Activated CD8-positive, alpha-beta memory T cell treated with anti-CD3 and anti-CD28 coated beads, Interleukin-2, amount 50 U/mL, for 24 hours (primary cell): ENCODE results near the gene EPS8L2.
A peak's percentile ranks its signal among the peaks of the same experiment; 100 is the strongest.
"Not testable (repeated sequence)": the region's sequence is repeated elsewhere in the genome, so short reads cannot be mapped to it uniquely, and the experiment has no call there.

ENCODE experiments used
- DNase-seq: peaks from one replicate; pipeline ENCODE4 v3.0.0-alpha.2; 2020; ENCODE audit errors: extremely low read depth

The EPS8L2 gene

DNA sequence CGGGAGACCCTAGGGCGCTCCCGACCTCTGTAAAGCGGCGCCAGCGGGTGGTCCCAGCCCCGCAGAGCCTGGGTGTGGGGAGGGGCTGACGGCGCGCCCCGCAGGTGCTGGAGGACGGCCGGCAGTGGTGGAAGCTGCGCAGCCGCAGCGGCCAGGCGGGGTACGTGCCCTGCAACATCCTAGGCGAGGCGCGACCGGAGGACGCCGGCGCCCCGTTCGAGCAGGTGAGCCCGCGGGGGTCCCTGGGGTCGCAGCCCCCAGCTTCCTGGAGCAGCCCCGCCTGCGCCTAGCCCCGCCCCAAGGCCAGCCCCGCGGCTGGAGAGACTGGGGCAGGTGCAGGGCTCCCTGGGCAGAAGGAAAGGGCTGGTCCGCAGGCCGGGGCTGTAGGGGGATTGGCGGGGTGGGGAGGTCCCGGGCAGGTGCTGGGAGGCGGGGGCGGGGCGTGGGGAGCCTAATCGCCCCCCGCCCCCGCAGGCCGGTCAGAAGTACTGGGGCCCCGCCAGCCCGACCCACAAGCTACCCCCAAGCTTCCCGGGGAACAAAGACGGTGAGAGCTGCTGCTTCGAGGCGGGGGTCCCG, 19.7 kb downstream of the EPS8L2 start:
- no peak for DNase-seq

DNA sequence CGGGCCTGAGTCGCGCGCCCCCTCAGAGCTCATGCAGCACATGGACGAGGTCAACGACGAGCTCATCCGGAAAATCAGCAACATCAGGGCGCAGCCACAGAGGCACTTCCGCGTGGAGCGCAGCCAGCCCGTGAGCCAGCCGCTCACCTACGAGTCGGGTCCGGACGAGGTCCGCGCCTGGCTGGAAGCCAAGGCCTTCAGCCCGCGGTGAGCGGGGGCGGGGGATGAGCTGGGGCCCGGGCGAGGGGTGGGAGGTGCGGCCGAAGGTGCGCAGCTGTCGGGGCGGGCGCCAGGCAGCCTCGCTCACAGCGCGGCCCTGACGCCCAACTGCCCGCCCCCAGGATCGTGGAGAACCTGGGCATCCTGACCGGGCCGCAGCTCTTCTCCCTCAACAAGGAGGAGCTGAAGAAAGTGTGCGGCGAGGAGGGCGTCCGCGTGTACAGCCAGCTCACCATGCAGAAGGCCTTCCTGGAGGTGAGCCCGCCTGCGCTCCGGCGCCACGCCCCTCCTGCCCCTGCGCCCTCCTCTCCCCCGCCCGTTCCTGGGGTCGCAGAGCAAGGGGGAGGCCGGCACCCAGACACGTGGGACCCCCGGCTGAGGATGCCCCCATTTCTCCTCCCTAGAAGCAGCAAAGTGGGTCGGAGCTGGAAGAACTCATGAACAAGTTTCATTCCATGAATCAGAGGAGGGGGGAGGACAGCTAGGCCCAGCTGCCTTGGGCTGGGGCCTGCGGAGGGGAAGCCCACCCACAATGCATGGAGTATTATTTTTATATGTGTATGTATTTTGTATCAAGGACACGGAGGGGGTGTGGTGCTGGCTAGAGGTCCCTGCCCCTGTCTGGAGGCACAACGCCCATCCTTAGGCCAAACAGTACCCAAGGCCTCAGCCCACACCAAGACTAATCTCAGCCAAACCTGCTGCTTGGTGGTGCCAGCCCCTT, 20.5 kb downstream of the EPS8L2 start:
- no peak for DNase-seq

GRCh38 chr11:727281-727701, 21.3 kb downstream of the EPS8L2 start:
- no peak for DNase-seq

GRCh38 chr11:727859-728748, 22.1 kb downstream of the EPS8L2 start:
- peak; percentile 49 for DNase-seq

DNA sequence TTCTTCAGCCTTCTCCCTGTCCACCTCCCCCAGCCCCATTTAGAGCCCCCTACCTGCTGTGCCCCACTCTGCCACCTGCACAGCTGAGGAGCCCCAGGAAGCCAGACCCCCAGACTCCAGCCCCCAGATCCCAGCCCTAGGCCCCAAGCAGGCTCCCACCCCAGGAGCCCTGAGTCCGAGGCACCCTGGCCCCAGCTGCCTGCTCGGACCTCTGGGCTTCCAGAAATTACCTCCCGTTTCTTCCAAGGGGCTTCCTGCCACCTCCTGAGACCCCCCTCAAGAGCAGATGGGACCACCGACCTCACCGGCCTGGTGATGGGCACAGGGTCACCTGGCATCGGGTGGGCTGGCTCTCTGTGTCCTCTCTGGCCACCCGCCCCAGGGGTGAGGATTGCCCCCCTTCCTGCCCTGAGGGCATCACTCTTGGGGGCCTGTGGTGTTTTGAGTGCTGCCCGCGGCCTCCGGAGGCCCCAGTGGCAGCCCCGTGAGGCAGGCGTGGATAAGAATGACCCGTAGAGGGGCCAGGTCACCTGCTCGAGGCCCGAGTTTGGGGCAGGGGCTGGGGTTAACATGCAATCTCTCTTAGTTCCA, 23.0 kb downstream of the EPS8L2 start:
- no peak for DNase-seq

GRCh38 chr11:729492-730074, 23.6 kb downstream of the EPS8L2 start:
- DNase-seq = no peak

- no peak for DNase-seq
Observed at GRCh38 chr11:733072-733471, 27.0 kb downstream of the EPS8L2 start.

DNA sequence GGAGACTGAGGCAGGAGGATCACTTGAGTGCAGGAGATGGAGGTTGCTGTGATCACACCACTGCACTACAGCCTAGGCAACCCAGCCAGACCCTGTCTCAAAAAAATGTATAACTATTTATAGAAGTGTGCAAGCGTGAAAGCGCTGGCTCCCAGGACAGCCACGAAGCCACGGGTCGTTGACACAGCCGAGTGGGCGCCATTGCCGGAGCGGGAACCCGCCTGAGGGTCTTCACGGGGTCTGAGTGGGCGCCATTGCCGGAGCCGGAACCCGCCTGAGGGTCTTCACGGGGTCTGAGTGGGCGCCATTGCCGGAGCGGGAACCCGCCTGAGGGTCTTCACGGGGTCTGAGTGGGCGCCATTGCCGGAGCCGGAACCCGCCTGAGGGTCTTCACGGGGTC, 28.5 kb downstream of the EPS8L2 start:
- DNase-seq = not testable (repeated sequence)

DNA sequence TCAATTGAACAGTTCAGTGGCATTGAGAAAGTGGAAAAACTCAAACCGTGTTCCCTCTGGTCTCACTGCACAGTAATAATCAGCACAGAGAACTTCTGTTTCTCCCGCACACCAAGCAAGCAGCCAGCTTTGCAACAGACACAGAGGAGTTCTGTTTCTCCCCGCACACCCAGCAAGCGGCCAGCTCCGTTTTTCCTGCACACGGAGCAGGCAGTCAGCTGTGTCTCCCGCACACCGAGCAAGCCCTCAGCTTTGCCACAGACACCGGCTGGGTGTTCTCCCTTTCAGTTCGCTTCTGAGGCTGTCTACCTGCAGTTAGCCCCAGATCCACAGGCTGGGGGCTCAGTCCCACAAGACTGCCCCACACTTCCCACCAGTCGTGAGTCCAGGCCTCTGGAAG, 31.3 kb downstream of the EPS8L2 start:
- DNase-seq = no peak

DNA sequence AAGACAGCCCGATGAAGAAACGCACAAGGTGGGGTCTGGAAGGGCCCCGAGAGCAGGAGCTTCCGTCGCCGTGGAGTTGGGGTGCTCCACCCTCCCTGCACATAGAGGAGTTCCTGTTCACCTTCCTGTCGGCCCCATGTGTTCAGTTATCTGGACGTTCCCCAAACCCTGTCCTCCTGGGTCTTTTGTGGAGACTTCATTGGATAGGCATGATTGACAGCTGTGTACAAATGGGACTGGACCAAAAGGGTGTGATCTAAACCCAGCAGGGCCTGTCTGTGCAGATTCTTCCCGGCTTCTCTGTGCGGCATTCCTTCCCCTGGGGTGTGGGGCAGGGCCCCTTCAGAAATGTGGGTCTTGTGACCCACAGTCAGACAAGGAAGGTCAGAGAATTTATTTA, 31.9 kb downstream of the EPS8L2 start:
- DNase-seq = not testable (repeated sequence)

DNA sequence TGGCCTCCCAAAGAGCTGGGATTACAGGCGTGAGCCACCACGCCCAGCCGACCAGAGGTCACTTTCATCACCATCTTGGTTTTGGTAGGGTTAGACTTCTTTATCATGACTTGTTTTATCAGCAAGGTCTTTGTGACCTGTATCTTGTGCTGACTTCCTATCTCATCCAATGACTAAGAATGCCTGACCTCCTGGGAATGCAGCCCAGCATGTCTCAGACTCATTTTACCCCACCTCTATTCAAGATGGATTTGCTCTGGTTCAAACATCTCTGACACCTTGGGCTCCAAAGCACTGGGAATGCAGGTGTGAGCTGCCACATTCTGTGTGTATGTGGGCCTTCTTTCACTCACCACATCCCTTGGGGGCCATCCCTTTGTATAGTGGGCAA, 36.1 kb downstream of the EPS8L2 start:
- no peak for DNase-seq

GRCh38 chr11:742571-743201, 36.7 kb downstream of the EPS8L2 start:
- no peak for DNase-seq

DNA sequence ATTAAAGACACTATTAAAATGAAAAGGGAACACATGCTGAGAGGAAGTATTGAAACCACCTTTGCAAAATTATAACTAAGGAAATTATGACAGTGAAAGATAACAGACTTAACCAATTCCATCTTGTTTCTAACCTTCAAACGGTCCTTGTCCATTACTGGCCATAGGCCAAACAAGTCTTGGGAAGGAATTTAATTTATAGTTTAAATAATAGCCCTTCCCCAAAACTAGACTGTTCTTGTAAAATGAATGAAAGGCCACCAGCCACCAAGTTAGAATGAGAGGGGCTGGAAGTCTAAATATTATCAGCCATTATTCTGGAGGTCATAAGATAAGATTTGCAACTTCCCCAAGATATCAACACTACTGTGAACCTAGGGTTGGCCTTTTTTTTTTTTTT, 39.4 kb downstream of the EPS8L2 start:
- DNase-seq = no peak

DNA sequence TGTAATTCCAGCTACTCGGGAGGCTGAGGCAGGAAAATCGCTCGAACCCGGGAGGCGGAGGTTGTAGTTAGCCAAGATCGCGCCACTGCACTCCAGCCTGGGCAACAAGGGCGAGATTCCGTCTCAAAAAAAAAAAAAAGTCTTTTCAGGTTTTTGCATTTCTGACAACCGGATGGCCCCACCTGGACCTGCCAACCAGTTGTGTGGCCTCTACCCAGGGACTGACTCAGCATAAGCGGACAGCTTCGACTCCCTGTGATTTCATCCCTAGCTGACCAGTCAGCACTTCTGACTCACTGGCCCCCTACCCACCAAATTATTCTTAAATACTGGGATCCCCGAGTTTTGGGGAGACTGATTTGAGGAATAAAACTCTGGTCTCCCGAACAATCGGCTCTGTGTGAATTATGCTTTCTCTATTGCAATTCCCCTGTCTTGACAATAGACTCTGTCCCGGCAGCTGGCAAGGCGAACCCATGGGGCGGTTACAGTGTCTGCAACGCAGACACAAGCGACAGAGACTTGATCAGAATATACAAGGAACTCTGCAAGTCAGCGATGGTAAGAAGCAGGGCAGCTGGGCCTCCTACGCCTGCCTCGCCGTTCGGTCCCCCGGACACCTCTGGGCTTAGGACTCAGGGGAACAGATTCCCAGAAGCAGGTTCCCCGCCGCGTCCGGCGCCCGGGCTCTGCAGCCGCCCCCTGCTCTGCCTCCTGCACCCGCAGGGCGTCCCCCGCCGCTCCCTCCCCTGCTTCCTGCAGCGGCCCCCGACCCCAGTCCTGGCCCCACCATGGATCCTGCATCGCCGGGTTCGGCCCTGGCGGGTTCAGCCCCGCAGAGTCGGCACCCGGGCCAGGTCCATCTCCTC, 40.5 kb downstream of the EPS8L2 start:
- no peak for DNase-seq

- DNase-seq = peak; percentile 54
Observed at GRCh38 chr11:747158-748006, 41.4 kb downstream of the EPS8L2 start, which contains the start of gene TALDO1. TALDO1 (plus strand) TSS chr11:747464; CDS start chr11:747482, 18 bp downstream.

- DNase-seq = no peak
Observed at GRCh38 chr11:748007-748359, 42.0 kb downstream of the EPS8L2 start.

DNA sequence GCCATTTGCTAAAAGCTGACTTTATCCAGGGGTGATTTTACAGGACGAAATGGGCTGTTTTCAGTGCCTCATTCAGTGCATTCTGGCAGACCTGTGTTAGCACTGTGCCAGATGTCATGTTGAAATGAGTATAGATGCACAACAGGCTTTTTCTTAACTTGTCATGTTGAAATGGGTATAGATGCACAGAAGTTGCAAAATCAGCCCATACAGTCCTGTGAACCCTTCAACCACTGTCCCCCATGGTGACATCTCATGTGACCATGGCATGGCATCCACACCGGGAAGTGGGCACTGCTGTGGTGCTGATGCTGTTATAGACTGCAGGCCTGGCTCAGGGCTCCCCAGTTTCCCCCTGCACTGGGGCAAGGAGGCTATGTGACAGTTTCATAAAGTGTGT, 43.7 kb downstream of the EPS8L2 start:
- no peak for DNase-seq

DNA sequence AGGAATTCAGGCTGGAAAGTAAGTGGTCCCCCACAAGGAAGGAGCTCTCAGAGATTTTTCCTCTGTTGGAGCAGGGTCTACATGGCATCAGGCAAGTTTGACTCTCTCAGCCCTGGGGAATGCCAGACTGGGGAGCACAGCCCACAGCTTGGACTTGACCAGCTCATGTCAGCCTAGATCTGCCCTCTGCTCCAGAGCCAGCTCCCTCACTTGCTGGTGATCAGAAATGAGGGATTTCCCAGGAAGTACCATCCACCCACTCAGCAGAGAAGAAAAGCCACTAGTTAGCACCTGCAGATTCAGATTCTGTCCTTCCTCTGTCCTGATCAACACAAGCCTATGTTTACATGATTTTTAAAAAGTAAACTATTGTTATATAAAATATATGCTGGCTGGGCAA, 54.2 kb downstream of the EPS8L2 start:
- DNase-seq = no peak

DNA sequence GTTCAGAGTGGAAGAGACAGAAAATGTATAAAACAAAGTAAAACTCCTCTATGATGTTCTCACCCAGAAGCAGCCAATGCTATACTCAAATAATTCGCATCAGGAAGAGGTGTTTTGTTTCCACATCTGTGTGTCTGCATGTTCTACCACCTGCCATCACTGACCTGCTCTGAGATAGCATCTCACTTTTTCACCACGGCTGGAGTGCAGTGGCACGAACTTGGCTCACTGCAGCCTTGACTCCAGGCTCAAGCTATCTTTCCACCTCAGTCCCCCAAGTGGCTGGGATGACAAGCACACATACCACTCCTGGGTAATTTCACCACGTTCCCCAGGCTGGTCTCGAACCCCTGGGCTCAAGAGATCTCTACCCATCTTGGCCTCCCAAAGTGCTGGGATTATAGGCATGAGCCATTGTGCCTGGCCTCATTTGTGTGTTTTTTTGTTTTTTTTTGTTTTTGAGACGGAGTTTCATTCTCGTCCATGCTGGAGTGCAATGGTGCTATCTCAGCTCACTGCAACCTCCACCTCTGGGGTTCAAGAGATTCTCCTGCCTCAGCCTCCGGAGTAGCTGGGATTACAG, 55.6 kb downstream of the EPS8L2 start:
- no peak for DNase-seq
